Caco-2 (cell line): ENCODE measurements around the gene CACUL1. TPM values are rescaled to one million over a fixed set of nuclear protein-coding genes. Genes with fewer than 3 reads are reported as not detected.

Experiments used
- BruUV-seq: library from RNA; stranded (reverse); fragments of 400-500 nt; replicated peaks from 2 replicates; lab custom pipeline; 2021; lab: Mats Ljungman, UMichigan
- CTCF ChIA-PET: fragments of 300-600 bp; sonication (Branson Sonifier 250); formaldehyde crosslinking; loops from one replicate; lab custom pipeline; 2022; ENCODE audit warnings: antibody characterized with exemption; lab: Charles Lee
- POLR2A ChIA-PET: fragments of 300-600 bp; sonication (Branson Sonifier 250); formaldehyde crosslinking; loops from one replicate; lab custom pipeline; 2022; ENCODE audit warnings: antibody characterized with exemption; lab: Charles Lee
- DNase-seq, 2 experiments: peaks; one replicate each; pipeline versions ENCODE4 v3.0.0 to v3.0.0-alpha.2; 2020 to 2022
- H3K27me3 ChIP-seq: replicated peaks from 2 replicates; pipeline ENCODE4 v1.6.0; 2011; ENCODE audit warnings: low read length; ENCODE audit not compliant: control insufficient read depth, insufficient read depth
- H3K36me3 ChIP-seq: 2 replicates; pipeline ENCODE4 v1.5.1; 2011; ENCODE audit warnings: low read length; ENCODE audit not compliant: control insufficient read depth, insufficient read depth
- H3K4me1 ChIP-seq: fragments of 250-450 bp; sonication (Bioruptor Pico); 2 replicates; pipeline ENCODE4 v1.5.1; 2020; ENCODE audit warnings: mild to moderate bottlenecking
- H3K4me3 ChIP-seq: 2 replicates; pipeline ENCODE4 v1.5.1; 2011; ENCODE audit warnings: low read depth, mild to moderate bottlenecking, control low read depth, low read length
- H3K9me3 ChIP-seq: fragments of 250-450 bp; sonication (Bioruptor Pico); 2 replicates; pipeline ENCODE4 v1.5.1; 2020; ENCODE audit warnings: mild to moderate bottlenecking, moderate library complexity
- H3K27ac Mint-ChIP-seq: one replicate; pipeline ENCODE4 v1.8.0; 2022; ENCODE audit warnings: mixed read lengths; ENCODE audit not compliant: unreplicated experiment
- H3K27me3 Mint-ChIP-seq: one replicate; pipeline ENCODE4 v1.8.0; 2022; ENCODE audit warnings: mixed read lengths; ENCODE audit not compliant: insufficient read depth, unreplicated experiment
- H3K36me3 Mint-ChIP-seq: one replicate; pipeline ENCODE4 v1.8.0; 2022; ENCODE audit warnings: mild to moderate bottlenecking, mixed read lengths; ENCODE audit not compliant: insufficient read depth, unreplicated experiment
- H3K4me1 Mint-ChIP-seq: one replicate; pipeline ENCODE4 v1.8.0; 2022; ENCODE audit warnings: low read depth, mixed read lengths; ENCODE audit not compliant: unreplicated experiment
- H3K4me3 Mint-ChIP-seq: one replicate; pipeline ENCODE4 v1.8.0; 2022; ENCODE audit warnings: mild to moderate bottlenecking, moderate library complexity, mixed read lengths; ENCODE audit not compliant: unreplicated experiment
- H3K9me3 Mint-ChIP-seq: one replicate; pipeline ENCODE4 v1.8.0; 2022; ENCODE audit warnings: mixed read lengths; ENCODE audit not compliant: unreplicated experiment
- CTCF ChIP-seq, 2 experiments: fragments of 200-600 bp in 1 of 2; IDR thresholded peaks; 1 replicate in 1 of 2; 2 replicates in 1 of 2; pipeline versions ENCODE4 v1.5.1 to v1.8.0; 2011 to 2022; ENCODE audit warnings: antibody characterized with exemption in 1 of 2, control low read depth in 1 of 2, inconsistent platforms in 1 of 2, low read depth in 1 of 2, low read length in 1 of 2, mild to moderate bottlenecking in 1 of 2, moderate library complexity in 1 of 2; ENCODE audit not compliant: insufficient read depth in 1 of 2, severe bottlenecking in 1 of 2, unreplicated experiment in 1 of 2
- intact Hi-C: fragments of 100-400 bp; cut with micrococcal nuclease; formaldehyde crosslinking; loops from one replicate; pipeline ENCODE4 v1.10.0; 2022; ENCODE audit not compliant: unreplicated experiment
- total RNA-seq: library from RNA; stranded (reverse); gene quantifications from 2 replicates; pipeline ENCODE4 v1.2.3, GENCODE V29; 2022

The CACUL1 gene
- total RNA-seq, 1 experiment from 2014 or later, result 39.2 TPM

- no peak for TF ChIP-seq CTCF (IDR thresholded peaks at IDR 0.05; ENCODE audit: insufficient read depth in 1 of 2, low read depth in 1 of 2, low read length in 1 of 2, severe bottlenecking in 1 of 2, unreplicated experiment in 1 of 2)
- no TSS peak for BruUV-seq
- peaks cover 25% of the 10 kb centered on the region for H3K4me1 Mint-ChIP-seq
- Histone ChIP-seq H3K4me1 (peaks cover 21% of the 10 kb centered on the region), H3K4me3 (no peak overlapping the region), H3K9me3 (no peaks in the 10 kb centered on the region), H3K36me3 (no peaks in the 10 kb centered on the region), H3K27me3 (no peaks in the 10 kb centered on the region)
- CTCF ChIA-PET, result no interaction called here
- no peaks in the 10 kb centered on the region for H3K9me3 Mint-ChIP-seq
- peaks cover 6% of the 10 kb centered on the region for H3K36me3 Mint-ChIP-seq
- H3K4me3 Mint-ChIP-seq, result no peak overlapping the region
- intact Hi-C loops, result no loop called here
- H3K27me3 Mint-ChIP-seq, result no peaks in the 10 kb centered on the region
- DNase-seq, result no peak
- POLR2A ChIA-PET, result no interaction called here
- H3K27ac Mint-ChIP-seq, result no peak overlapping the region
Measured at GRCh38 chr10:118729200-118729599, 25.6 kb downstream of the CACUL1 start.

GRCh38 chr10:118725886-118726500 is 28.8 kb downstream of the CACUL1 start:
- H3K4me3 ChIP-seq, result no peak overlapping the region
- POLR2A ChIA-PET, result no interaction called here
- H3K36me3 Mint-ChIP-seq, result peaks cover 6% of the 10 kb centered on the region
- no peak for TF ChIP-seq CTCF (IDR thresholded peaks at IDR 0.05; ENCODE audit: insufficient read depth in 1 of 2, low read depth in 1 of 2, low read length in 1 of 2, severe bottlenecking in 1 of 2, unreplicated experiment in 1 of 2)
- H3K27me3 Mint-ChIP-seq, result no peaks in the 10 kb centered on the region
- H3K27ac Mint-ChIP-seq, result no peak overlapping the region
- no peaks in the 10 kb centered on the region for H3K36me3 ChIP-seq
- H3K4me3 Mint-ChIP-seq, result no peak overlapping the region
- intact Hi-C loops, result no loop called here
- H3K27me3 ChIP-seq, result no peaks in the 10 kb centered on the region
- H3K9me3 Mint-ChIP-seq, result no peaks in the 10 kb centered on the region
- peaks cover 7% of the 10 kb centered on the region for H3K4me1 Mint-ChIP-seq
- BruUV-seq, result no TSS peak
- CTCF ChIA-PET, result no interaction called here
- peaks cover 7% of the 10 kb centered on the region for H3K4me1 ChIP-seq
- H3K9me3 ChIP-seq, result no peaks in the 10 kb centered on the region
- DNase-seq, result no peak

GRCh38 chr10:118723466-118723865 is 31.3 kb downstream of the CACUL1 start:
- Mint-ChIP-seq H3K36me3 (peaks cover 6% of the 10 kb centered on the region), H3K27ac (no peak overlapping the region), H3K27me3 (no peaks in the 10 kb centered on the region), H3K9me3 (no peaks in the 10 kb centered on the region), H3K4me1 (no peaks in the 10 kb centered on the region), H3K4me3 (no peak overlapping the region)
- no peak for DNase-seq
- BruUV-seq, result no TSS peak
- H3K4me1 ChIP-seq, result no peaks in the 10 kb centered on the region
- peaks cover 2% of the 10 kb centered on the region for H3K36me3 ChIP-seq
- no peaks in the 10 kb centered on the region for H3K27me3 ChIP-seq
- POLR2A ChIA-PET, result no interaction called here
- CTCF ChIA-PET, result no interaction called here
- no peak for TF ChIP-seq CTCF (IDR thresholded peaks at IDR 0.05; ENCODE audit: insufficient read depth in 1 of 2, low read depth in 1 of 2, low read length in 1 of 2, severe bottlenecking in 1 of 2, unreplicated experiment in 1 of 2)
- H3K4me3 ChIP-seq, result no peak overlapping the region
- H3K9me3 ChIP-seq, result no peaks in the 10 kb centered on the region
- intact Hi-C loops, result no loop called here
